PC-9 (cell line): ENCODE data around the gene KIRREL2.

Experiments
- CTCF ChIP-seq: fragments of 200-600 bp; sonication (generic); conservative IDR thresholded peaks from 2 replicates; pipeline ENCODE4 v1.6.1; 2017; ENCODE audit warnings: mixed run types, antibody characterized with exemption, mild to moderate bottlenecking, moderate library complexity
- EZH2 ChIP-seq: fragments of 200-600 bp; sonication (generic); IDR thresholded peaks from 2 replicates; pipeline ENCODE4 v1.8.0; 2017; ENCODE audit warnings: antibody characterized with exemption, low read depth

- TF ChIP-seq CTCF: no peak
- no peak for TF ChIP-seq EZH2
These were observed 6.3 kb downstream of the KIRREL2 start for GRCh38 chr19:35863018-35863417.
